Ishikawa (cell line): ENCODE measurements around the gene AK5.

ENCODE experiments used
- CEBPB ChIP-seq: IDR thresholded peaks from 2 replicates; pipeline ENCODE4 v1.6.1; 2012
- CREB1 ChIP-seq: IDR thresholded peaks from 2 replicates; pipeline ENCODE4 v1.6.1; 2012; ENCODE audit warnings: low read depth
- EGR1 ChIP-seq: IDR thresholded peaks from 2 replicates; pipeline ENCODE4 v1.6.1; 2012
- EP300 ChIP-seq: IDR thresholded peaks from 2 replicates; pipeline ENCODE4 v1.6.1; 2012; ENCODE audit warnings: borderline replicate concordance
- FOXM1 ChIP-seq: IDR thresholded peaks from 2 replicates; pipeline ENCODE4 v1.6.1; 2012; ENCODE audit warnings: low read depth, borderline replicate concordance
- NFIC ChIP-seq: IDR thresholded peaks from 2 replicates; pipeline ENCODE4 v1.6.1; 2012
- RAD21 ChIP-seq: IDR thresholded peaks from 2 replicates; pipeline ENCODE4 v1.6.1; 2012; ENCODE audit warnings: low read depth
- TAF1 ChIP-seq: IDR thresholded peaks from 2 replicates; pipeline ENCODE4 v1.6.1; 2012; ENCODE audit warnings: low read depth, mild to moderate bottlenecking
- TCF12 ChIP-seq: IDR thresholded peaks from 2 replicates; pipeline ENCODE4 v1.6.1; 2012; ENCODE audit warnings: low read depth
- TEAD4 ChIP-seq: IDR thresholded peaks from 2 replicates; pipeline ENCODE4 v1.6.1; 2012
- YY1 ChIP-seq: IDR thresholded peaks from 2 replicates; pipeline ENCODE4 v1.6.1; 2012; ENCODE audit warnings: low read depth
- ZBTB7A ChIP-seq: IDR thresholded peaks from 2 replicates; pipeline ENCODE4 v1.6.1; 2012; ENCODE audit warnings: low read depth
- TF ChIP-seq, protein P1 (sequence below): IDR thresholded peaks from 2 replicates; pipeline ENCODE4 v1.6.1; 2012; ENCODE audit warnings: low read depth, mild to moderate bottlenecking
- TF ChIP-seq, protein P2 (sequence below): IDR thresholded peaks from 2 replicates; pipeline ENCODE4 v1.6.1; 2012
- TF ChIP-seq, protein P3 (sequence below): IDR thresholded peaks from 2 replicates; pipeline ENCODE4 v1.6.1; 2012

AK5 gene

DNA sequence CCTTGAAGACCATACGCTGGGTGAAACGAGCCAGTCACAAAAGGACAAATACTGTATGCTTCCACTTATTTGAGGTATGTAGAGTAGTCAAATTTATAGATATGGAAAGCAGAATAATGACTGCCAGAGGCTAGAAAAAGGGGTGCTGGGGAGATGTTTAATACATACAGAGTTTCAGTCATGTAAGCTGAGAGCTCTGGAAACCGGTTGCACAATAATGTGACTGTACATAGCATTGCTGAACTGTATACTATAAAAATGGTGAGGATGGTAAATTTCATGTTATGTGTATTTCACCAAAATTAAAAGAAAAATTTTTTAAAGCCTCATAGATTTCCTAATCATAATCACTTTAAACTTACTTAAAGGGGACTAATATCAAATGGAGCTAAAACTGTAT is 289.8 kb downstream of the AK5 start:
- no peak for TF ChIP-seq FOXM1
- TF ChIP-seq CREB1 = no peak
- no peak for TF ChIP-seq CEBPB
- no peak for TF ChIP-seq EP300
- no peak for TF ChIP-seq YY1
- no peak for TF ChIP-seq ZBTB7A
- no peak for TF ChIP-seq RAD21
- TF ChIP-seq, protein P1, sequence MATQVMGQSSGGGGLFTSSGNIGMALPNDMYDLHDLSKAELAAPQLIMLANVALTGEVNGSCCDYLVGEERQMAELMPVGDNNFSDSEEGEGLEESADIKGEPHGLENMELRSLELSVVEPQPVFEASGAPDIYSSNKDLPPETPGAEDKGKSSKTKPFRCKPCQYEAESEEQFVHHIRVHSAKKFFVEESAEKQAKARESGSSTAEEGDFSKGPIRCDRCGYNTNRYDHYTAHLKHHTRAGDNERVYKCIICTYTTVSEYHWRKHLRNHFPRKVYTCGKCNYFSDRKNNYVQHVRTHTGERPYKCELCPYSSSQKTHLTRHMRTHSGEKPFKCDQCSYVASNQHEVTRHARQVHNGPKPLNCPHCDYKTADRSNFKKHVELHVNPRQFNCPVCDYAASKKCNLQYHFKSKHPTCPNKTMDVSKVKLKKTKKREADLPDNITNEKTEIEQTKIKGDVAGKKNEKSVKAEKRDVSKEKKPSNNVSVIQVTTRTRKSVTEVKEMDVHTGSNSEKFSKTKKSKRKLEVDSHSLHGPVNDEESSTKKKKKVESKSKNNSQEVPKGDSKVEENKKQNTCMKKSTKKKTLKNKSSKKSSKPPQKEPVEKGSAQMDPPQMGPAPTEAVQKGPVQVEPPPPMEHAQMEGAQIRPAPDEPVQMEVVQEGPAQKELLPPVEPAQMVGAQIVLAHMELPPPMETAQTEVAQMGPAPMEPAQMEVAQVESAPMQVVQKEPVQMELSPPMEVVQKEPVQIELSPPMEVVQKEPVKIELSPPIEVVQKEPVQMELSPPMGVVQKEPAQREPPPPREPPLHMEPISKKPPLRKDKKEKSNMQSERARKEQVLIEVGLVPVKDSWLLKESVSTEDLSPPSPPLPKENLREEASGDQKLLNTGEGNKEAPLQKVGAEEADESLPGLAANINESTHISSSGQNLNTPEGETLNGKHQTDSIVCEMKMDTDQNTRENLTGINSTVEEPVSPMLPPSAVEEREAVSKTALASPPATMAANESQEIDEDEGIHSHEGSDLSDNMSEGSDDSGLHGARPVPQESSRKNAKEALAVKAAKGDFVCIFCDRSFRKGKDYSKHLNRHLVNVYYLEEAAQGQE = no peak
- TF ChIP-seq, protein P2, sequence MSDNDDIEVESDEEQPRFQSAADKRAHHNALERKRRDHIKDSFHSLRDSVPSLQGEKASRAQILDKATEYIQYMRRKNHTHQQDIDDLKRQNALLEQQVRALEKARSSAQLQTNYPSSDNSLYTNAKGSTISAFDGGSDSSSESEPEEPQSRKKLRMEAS = no peak
- TF ChIP-seq TCF12 = no peak
- no peak for TF ChIP-seq NFIC
- TF ChIP-seq TAF1 = no peak
- no peak for TF ChIP-seq EGR1
- no peak for TF ChIP-seq TEAD4
- TF ChIP-seq, protein P3, sequence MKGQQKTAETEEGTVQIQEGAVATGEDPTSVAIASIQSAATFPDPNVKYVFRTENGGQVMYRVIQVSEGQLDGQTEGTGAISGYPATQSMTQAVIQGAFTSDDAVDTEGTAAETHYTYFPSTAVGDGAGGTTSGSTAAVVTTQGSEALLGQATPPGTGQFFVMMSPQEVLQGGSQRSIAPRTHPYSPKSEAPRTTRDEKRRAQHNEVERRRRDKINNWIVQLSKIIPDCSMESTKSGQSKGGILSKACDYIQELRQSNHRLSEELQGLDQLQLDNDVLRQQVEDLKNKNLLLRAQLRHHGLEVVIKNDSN = no peak

DNA sequence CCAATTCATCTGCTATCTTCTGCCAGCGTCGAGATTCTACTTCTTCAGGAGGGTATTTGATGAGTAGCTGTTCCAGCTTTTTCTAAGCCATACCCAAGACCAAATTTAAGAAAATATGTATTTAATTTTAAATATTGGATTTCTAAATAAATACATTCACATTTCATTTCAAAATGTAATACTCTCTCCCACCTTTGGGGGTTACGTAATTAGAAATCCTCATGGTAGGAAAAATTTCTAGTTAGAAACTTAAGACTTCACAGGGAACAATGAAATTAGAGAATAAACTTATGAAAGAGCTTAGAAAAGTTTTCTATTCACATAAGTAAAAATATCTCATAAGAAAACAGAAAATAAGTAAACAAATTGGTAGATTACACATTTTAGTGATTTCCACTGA is 297.7 kb downstream of the AK5 start:
- TF ChIP-seq EP300 (no peak), FOXM1 (no peak), ZBTB7A (no peak), NFIC (no peak), CEBPB (no peak)
- TF ChIP-seq, protein P1 = no peak
- TF ChIP-seq, protein P2 = no peak

DNA sequence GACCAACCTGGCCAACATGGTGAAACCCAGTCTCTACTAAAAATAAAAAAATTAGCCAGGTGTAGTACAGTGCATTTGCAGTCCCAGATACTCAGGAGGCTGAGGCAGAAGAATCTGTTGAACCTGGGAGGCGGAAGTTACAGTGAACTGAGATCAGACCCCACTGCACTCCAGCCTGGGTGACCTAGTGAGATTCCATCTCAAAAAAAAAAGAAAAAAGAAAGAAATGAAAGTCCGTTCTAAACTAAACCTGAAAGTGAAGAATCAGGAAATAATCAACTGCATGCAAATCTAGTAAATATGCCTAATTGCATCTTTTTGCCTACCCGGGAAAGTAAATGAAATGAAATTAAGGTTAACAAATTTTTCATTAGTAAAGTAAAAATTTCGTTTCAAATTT is 301.1 kb downstream of the AK5 start:
- no peak for TF ChIP-seq RAD21
- TF ChIP-seq NFIC = no peak
- TF ChIP-seq YY1 = no peak
- TF ChIP-seq, protein P1 = no peak
- no peak for TF ChIP-seq TAF1
- no peak for TF ChIP-seq EGR1
- no peak for TF ChIP-seq FOXM1
- TF ChIP-seq, protein P2 = no peak

DNA sequence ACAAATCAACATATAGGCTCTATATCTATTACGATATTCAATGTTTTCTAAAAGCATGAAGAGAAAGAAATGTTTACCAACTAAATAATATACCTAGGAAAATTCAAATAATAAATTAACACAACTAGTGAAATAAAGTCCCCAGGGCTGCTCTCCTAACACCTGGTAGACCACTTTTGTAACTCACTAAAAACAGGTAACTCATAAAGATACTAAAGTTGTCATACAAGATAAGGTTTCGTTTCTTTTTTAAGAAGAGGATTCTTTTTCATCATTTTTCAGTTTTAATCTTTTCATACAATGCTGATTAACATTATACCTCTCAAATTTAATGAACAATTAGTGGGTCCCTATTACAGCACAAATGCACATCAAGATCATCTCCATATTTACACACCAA is 301.7 kb downstream of the AK5 start:
- TF ChIP-seq, protein P2 = no peak
- no peak for TF ChIP-seq ZBTB7A
- TF ChIP-seq TCF12 = no peak
- TF ChIP-seq, protein P1 = no peak
- TF ChIP-seq RAD21 = no peak
- TF ChIP-seq CREB1 = no peak
- no peak for TF ChIP-seq FOXM1
- no peak for TF ChIP-seq EGR1
- TF ChIP-seq TEAD4 = no peak
- no peak for TF ChIP-seq YY1
- TF ChIP-seq, protein P3 = no peak
- no peak for TF ChIP-seq NFIC
